Neural cell (in vitro differentiated cells): ENCODE results near the gene TMED6. TPM values are rescaled to one million over a fixed set of nuclear protein-coding genes. Genes with fewer than 3 reads are reported as not detected.

Experiments
- H2AFZ ChIP-seq: fragments of 200-600, 300-800 bp; sonication (generic), shearing (Covaris generic); 2 replicates; pipeline ENCODE4 v1.6.0; 2014; ENCODE audit warnings: low read depth, mild to moderate bottlenecking, antibody characterized with exemption, low read length, moderate library complexity
- H3F3A ChIP-seq: fragments of 200-600 bp; shearing (Covaris generic); 2 replicates; pipeline ENCODE4 v1.6.1; 2016; ENCODE audit warnings: mild to moderate bottlenecking, moderate library complexity, mixed read lengths, antibody characterized with exemption, low read length; ENCODE audit not compliant: insufficient read depth, poor library complexity, severe bottlenecking
- H3K27ac ChIP-seq: fragments of 200-600, 300-800 bp; sonication (generic), shearing (Covaris generic); 2 replicates; pipeline ENCODE4 v1.5.1; 2014; ENCODE audit warnings: mild to moderate bottlenecking, low read length, moderate library complexity
- H3K27me3 ChIP-seq: fragments of 300-800, 200-600 bp; sonication (generic), shearing (Covaris generic); 2 replicates; pipeline ENCODE4 v1.6.0; 2014; ENCODE audit warnings: mild to moderate bottlenecking, low read depth, low read length, moderate library complexity; ENCODE audit not compliant: insufficient read depth
- H3K36me3 ChIP-seq: fragments of 300-800, 200-600 bp; sonication (generic), shearing (Covaris generic); 2 replicates; pipeline ENCODE4 v1.5.1; 2014; ENCODE audit warnings: mild to moderate bottlenecking, antibody characterized with exemption, low read length, moderate library complexity; ENCODE audit not compliant: insufficient read depth
- H3K4me2 ChIP-seq: fragments of 300-800, 200-600 bp; sonication (generic), shearing (Covaris generic); 2 replicates; pipeline ENCODE4 v1.6.0; 2014; ENCODE audit warnings: mild to moderate bottlenecking, low read length
- H3K4me3 ChIP-seq: fragments of 300-800, 200-600 bp; sonication (generic), shearing (Covaris generic); 2 replicates; pipeline ENCODE4 v1.5.1; 2014; ENCODE audit warnings: mild to moderate bottlenecking, low read length, moderate library complexity
- H3K79me2 ChIP-seq: fragments of 200-600 bp; shearing (Covaris generic); replicated peaks from 2 replicates; pipeline ENCODE4 v1.6.0; 2014; ENCODE audit warnings: mild to moderate bottlenecking, low read length, moderate library complexity; ENCODE audit not compliant: insufficient read depth
- H3K9ac ChIP-seq: fragments of 300-800, 200-600 bp; sonication (generic), shearing (Covaris generic); 2 replicates; pipeline ENCODE4 v1.6.1; 2016; ENCODE audit warnings: mild to moderate bottlenecking, low read length, mixed read lengths
- H3K9me2 ChIP-seq: fragments of 200-600 bp; shearing (Covaris generic); 2 replicates; pipeline ENCODE4 v1.6.1; 2016; ENCODE audit warnings: mild to moderate bottlenecking, low read length, mixed read lengths; ENCODE audit not compliant: insufficient read depth
- H3K9me3 ChIP-seq: fragments of 200-600, 300-800 bp; sonication (generic), shearing (Covaris generic); 2 replicates; pipeline ENCODE4 v1.6.1; 2016; ENCODE audit warnings: mild to moderate bottlenecking, mixed run types, low read length, moderate library complexity, mixed read lengths
- H4K20me1 ChIP-seq: fragments of 200-600 bp; shearing (Covaris generic); 2 replicates; pipeline ENCODE4 v1.6.1; 2016; ENCODE audit warnings: mild to moderate bottlenecking, mixed run types; ENCODE audit not compliant: insufficient read depth
- CTCF ChIP-seq: fragments of 450-650 bp; IDR thresholded peaks from 2 replicates; pipeline ENCODE4 v1.5.1; 2014; ENCODE audit warnings: antibody characterized with exemption, mild to moderate bottlenecking, moderate library complexity; ENCODE audit not compliant: poor library complexity, severe bottlenecking
- EP300 ChIP-seq: fragments of 450-650 bp; conservative IDR thresholded peaks from 2 replicates; pipeline ENCODE4 v1.6.1; 2014; ENCODE audit warnings: antibody characterized with exemption, mild to moderate bottlenecking, moderate library complexity; ENCODE audit not compliant: poor library complexity, severe bottlenecking
- EZH2 ChIP-seq: fragments of 200-600, 300-800 bp; shearing (Covaris generic), sonication (generic); IDR thresholded peaks from 2 replicates; pipeline ENCODE4 v1.6.1; 2014; ENCODE audit warnings: antibody characterized with exemption, low read length, borderline replicate concordance, mild to moderate bottlenecking; ENCODE audit not compliant: insufficient read depth, poor library complexity, severe bottlenecking
- MXI1 ChIP-seq: fragments of 450-650 bp; conservative IDR thresholded peaks from 2 replicates; pipeline ENCODE4 v1.6.1; 2014; ENCODE audit warnings: antibody characterized with exemption, mild to moderate bottlenecking; ENCODE audit not compliant: poor library complexity, severe bottlenecking
- POLR2AphosphoS5 ChIP-seq: IDR thresholded peaks from 2 replicates; pipeline ENCODE4 v1.6.1; 2012
- RAD21 ChIP-seq: fragments of 450-650 bp; conservative IDR thresholded peaks from 2 replicates; pipeline ENCODE4 v1.6.1; 2014; ENCODE audit warnings: antibody characterized with exemption, mild to moderate bottlenecking, moderate library complexity
- REST ChIP-seq: IDR thresholded peaks from 2 replicates; pipeline ENCODE4 v1.6.1; 2012; ENCODE audit warnings: borderline replicate concordance
- SMC3 ChIP-seq: fragments of 450-650 bp; conservative IDR thresholded peaks from 2 replicates; pipeline ENCODE4 v1.6.1; 2014; ENCODE audit warnings: antibody characterized with exemption, mild to moderate bottlenecking, moderate library complexity; ENCODE audit not compliant: poor library complexity
- TAF1 ChIP-seq: IDR thresholded peaks from 2 replicates; pipeline ENCODE4 v1.6.1; 2012; ENCODE audit warnings: low read depth
- polyA plus RNA-seq: library from polyadenylated mRNA; depleted of rRNA; stranded (reverse); fragments of >200 nt; gene quantifications from 2 replicates; pipeline ENCODE4 v1.2.3, GENCODE V29; 2014

TMED6 gene
- polyA plus RNA-seq, 1 donor from 2014 or later = not detected

DNA sequence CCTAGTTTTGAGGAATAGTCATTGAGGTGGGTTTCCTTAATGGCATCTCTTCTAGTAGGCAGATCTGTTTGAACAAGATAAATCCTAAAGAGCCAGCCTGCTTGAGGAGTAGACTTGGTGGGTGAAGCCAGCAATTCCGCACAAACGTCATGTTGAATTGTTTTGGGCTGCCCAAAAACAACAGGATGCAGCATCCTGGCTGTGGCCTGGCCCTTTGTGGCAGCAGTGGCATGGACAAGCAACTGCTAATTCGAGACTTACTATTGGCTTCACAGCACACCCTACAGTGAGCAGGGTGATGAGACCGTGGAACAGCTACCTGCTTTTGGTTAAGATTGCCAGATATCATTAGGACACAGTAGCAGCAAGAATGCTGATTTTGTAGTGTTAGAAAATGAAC, 49.7 kb downstream of the TMED6 start:
- no peaks in the 10 kb centered on the region for H3F3A ChIP-seq
- no peak overlapping the region for H3K27ac ChIP-seq
- no peak overlapping the region for H3K4me3 ChIP-seq
- no peaks in the 10 kb centered on the region for H3K9me3 ChIP-seq
- no peak overlapping the region for H3K9ac ChIP-seq
- no peak overlapping the region for H3K4me2 ChIP-seq
- no peak for TF ChIP-seq REST
- TF ChIP-seq EP300 = no peak
- no peak for TF ChIP-seq POLR2AphosphoS5
- no peak for TF ChIP-seq TAF1
- H3K36me3 ChIP-seq = no peaks in the 10 kb centered on the region
- no peaks in the 10 kb centered on the region for H3K79me2 ChIP-seq
- no peak overlapping the region for H2AFZ ChIP-seq
- H3K9me2 ChIP-seq = no peaks in the 10 kb centered on the region
- no peaks in the 10 kb centered on the region for H4K20me1 ChIP-seq
- no peaks in the 10 kb centered on the region for H3K27me3 ChIP-seq

GRCh38 chr16:69301187-69301586, 50.4 kb downstream of the TMED6 start:
- Histone ChIP-seq H3K9me2 (no peaks in the 10 kb centered on the region), H3K4me2 (no peak overlapping the region), H3K36me3 (no peaks in the 10 kb centered on the region), H3K9me3 (no peaks in the 10 kb centered on the region), H2AFZ (no peak overlapping the region), H3K79me2 (no peaks in the 10 kb centered on the region), H3K4me3 (no peak overlapping the region), H3K27me3 (no peaks in the 10 kb centered on the region), H3F3A (no peaks in the 10 kb centered on the region), H4K20me1 (no peaks in the 10 kb centered on the region), H3K9ac (no peak overlapping the region), H3K27ac (no peak overlapping the region)
- TF ChIP-seq REST (no peak), TAF1 (no peak), RAD21 (no peak), CTCF (no peak), MXI1 (no peak), POLR2AphosphoS5 (no peak), EP300 (no peak), SMC3 (no peak), EZH2 (no peak)
